H1 (cell line): ENCODE results near the gene ERFE. TPM values are rescaled to one million over a fixed set of nuclear protein-coding genes. Genes with fewer than 3 reads are reported as not detected.

Experiments used
- SIX5 ChIP-seq: IDR thresholded peaks from 2 replicates; pipeline ENCODE4 v1.6.1; 2011; ENCODE audit warnings: mild to moderate bottlenecking, low read depth, low read length
- polyA plus RNA-seq, 7 experiments: library from polyadenylated mRNA; depleted of rRNA in 3 of 7; stranded (reverse) in 5 of 7; unstranded in 2 of 7; fragments of >200 nt in 5 of 7; fragments of 200-250 nt in 2 of 7; gene quantifications; 1 replicate in 5 of 7; 2 replicates in 1 of 7; 4 replicates in 1 of 7; pipeline versions ENCODE4 v1.2.1 to v1.2.3, GENCODE V29; 2011 to 2013; ENCODE audit warnings: missing spikeins in 2 of 7, mixed read lengths in 2 of 7
- total RNA-seq: library from RNA; stranded (reverse); fragmentation: NEBNext Ultra II Directional; extraction: Animal tissue kit (Norgen Biotek cat#: 25700); gene quantifications from 2 replicates; pipeline ENCODE4 v1.2.1, GENCODE V29; 2021
- TF ChIP-seq, protein P1 (sequence below): IDR thresholded peaks from 2 replicates; pipeline ENCODE4 v1.6.1; 2012; ENCODE audit warnings: inconsistent platforms

Gene ERFE
- total and polyA plus RNA-seq, 2 of the 8 experiments (the other 6 are each of a cell fraction or from before 2014, with no cell fraction given) = 2.5 to 3.6 TPM

DNA sequence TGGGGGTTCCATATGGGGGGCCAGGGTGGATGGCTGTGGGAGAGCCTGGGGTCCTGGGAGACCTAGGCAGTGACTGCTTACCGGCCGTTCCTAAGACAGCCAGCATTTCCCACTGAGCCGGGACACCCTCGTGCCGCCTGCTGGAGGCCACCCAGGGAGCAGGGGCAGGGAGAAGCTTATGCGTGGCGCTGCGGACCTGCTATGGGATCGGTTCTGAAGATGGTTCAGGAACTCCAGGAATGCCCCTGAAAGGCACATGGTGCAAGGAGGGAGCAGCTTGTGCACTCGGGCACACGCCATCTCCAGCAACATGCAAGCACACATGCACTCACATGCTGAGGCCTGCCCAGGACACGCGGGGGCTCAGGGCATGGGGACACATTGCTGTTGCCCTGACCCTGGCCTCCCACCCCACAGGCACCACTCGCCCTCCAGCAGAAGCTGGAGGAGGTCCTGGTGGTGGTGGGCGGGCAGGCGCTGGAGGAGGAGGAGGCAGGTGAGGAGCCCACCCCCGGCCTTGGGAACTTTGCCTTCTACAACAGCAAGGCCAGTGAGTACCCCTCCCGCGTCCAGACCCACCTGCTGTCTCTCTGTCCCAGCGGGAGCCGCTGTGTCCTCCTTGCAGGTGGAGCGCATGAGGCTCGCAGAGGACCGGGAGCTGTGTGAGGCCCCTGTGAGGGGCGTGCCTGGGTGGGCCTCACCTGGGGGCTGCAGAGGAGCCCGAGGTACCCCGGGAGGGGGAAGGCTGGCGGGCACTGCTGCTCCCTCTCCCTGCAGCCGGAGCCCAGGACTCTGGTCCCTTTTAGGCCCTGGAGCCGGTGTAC is 16.2 kb upstream of the ERFE start (continued):
- TF ChIP-seq, protein P1, sequence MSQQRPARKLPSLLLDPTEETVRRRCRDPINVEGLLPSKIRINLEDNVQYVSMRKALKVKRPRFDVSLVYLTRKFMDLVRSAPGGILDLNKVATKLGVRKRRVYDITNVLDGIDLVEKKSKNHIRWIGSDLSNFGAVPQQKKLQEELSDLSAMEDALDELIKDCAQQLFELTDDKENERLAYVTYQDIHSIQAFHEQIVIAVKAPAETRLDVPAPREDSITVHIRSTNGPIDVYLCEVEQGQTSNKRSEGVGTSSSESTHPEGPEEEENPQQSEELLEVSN = no peak
- TF ChIP-seq SIX5 = no peak
